ENCODE measurements around the gene KRTAP2-3.
"Not testable (repeated sequence)": the region's sequence is repeated elsewhere in the genome, so short reads cannot be mapped to it uniquely, and the experiment has no call there.

DNA sequence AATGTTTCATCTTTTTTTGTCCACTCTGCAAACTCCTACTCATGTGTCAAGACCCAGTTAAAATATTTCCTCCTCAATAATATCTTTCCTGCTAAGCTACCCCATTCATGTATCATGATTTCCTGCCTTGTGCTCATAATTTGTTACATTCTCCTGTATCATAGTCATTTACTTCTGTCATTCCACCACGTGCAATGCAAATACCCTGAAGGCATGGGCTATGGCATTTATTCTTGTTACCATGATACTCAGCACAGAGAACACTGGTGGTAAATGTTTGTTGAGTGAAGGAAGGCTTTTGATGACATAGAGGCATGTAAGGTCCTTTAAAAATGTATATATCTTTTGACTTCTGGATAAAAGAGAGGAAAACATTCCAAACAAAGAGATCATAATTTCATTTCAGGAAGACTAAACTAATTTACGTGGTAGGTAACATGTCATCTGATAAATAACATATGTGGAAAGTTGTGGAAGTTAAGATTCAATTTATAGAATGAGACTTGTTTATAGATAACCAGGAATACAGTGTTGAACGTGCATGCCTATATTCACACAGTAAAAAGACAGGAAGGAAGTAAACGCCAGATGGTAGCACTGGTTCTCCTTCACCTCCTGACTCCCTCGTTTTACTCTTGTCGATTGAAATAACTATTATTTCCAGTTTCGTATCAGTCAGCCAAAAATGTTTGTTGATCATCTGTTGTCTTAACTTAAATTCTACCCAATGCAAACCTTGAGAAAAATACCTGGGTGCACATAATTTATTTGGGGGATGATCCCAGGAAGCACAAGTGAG lies 40.0 kb upstream of the KRTAP2-3 start:
- TF ChIP-seq, protein P1, sequence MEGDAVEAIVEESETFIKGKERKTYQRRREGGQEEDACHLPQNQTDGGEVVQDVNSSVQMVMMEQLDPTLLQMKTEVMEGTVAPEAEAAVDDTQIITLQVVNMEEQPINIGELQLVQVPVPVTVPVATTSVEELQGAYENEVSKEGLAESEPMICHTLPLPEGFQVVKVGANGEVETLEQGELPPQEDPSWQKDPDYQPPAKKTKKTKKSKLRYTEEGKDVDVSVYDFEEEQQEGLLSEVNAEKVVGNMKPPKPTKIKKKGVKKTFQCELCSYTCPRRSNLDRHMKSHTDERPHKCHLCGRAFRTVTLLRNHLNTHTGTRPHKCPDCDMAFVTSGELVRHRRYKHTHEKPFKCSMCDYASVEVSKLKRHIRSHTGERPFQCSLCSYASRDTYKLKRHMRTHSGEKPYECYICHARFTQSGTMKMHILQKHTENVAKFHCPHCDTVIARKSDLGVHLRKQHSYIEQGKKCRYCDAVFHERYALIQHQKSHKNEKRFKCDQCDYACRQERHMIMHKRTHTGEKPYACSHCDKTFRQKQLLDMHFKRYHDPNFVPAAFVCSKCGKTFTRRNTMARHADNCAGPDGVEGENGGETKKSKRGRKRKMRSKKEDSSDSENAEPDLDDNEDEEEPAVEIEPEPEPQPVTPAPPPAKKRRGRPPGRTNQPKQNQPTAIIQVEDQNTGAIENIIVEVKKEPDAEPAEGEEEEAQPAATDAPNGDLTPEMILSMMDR (IDR thresholded peaks at IDR 0.05) = not testable (repeated sequence)
- not testable (repeated sequence) for TF ChIP-seq EP300, POLR2A (IDR thresholded peaks at IDR 0.05)
